ENCODE data around the gene NEB. TPM values are rescaled to one million over a fixed set of nuclear protein-coding genes. Genes with fewer than 3 reads are reported as not detected.
A peak's percentile ranks its signal among the peaks of the same experiment; 100 is the strongest.
"Not testable (repeated sequence)": the region's sequence is repeated elsewhere in the genome, so short reads cannot be mapped to it uniquely, and the experiment has no call there.

Gene NEB
- polyA plus RNA-seq, 1 donor from 2014 or later, result 1.4 TPM

GRCh38 chr2:151665959-151666358 is 68.3 kb downstream of the NEB start:
- peaks cover 4% of the 10 kb centered on the region for H3K36me3 Mint-ChIP-seq
- H3K4me3 Mint-ChIP-seq, result no peak overlapping the region
- no peaks in the 10 kb centered on the region for H3K9me3 Mint-ChIP-seq
- H3K27me3 Mint-ChIP-seq, result no peaks in the 10 kb centered on the region
- H3K27ac Mint-ChIP-seq, result no peak overlapping the region
- H3K4me1 Mint-ChIP-seq, result peaks cover 17 to 20% (median 19%) of the 10 kb centered on the region in 3 donors

- no peaks in the 10 kb centered on the region for H3K27me3 Mint-ChIP-seq
- H3K9me3 Mint-ChIP-seq, result no peaks in the 10 kb centered on the region
- H3K4me1 Mint-ChIP-seq, result peaks cover 7 to 14% (median 13%) of the 10 kb centered on the region in 3 donors
- peak overlapping the region in 1 of 3 donors; percentile 19 for H3K27ac Mint-ChIP-seq
- H3K36me3 Mint-ChIP-seq, result peaks cover 4% of the 10 kb centered on the region
- peak overlapping the region in 1 of 4 donors; percentile 50 for H3K4me3 Mint-ChIP-seq
Observed at GRCh38 chr2:151664520-151664919, 69.8 kb downstream of the NEB start.

DNA sequence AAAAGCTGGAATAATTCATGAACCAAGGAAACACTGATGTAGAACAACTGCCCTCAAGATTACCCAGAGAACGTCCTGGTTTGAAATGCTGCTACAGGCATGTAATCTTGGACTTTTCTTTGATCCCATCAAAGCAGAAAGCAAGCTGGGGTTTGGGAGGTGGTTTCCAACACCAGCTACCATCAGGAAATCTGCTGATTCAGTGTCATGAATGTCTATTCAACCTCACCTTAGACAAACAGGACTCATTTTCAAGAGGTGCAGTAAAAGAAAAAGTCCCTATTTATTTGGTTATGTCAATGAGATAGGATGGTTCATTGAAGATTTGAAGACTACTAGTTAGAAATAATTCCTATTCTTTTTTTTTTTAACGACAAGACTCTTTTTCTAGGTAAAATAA is 72.7 kb downstream of the NEB start:
- Mint-ChIP-seq H3K36me3 (peaks cover 5% of the 10 kb centered on the region), H3K27ac (peak overlapping the region in 1 of 3 donors; percentile 29), H3K9me3 (no peaks in the 10 kb centered on the region), H3K4me3 (no peak overlapping the region), H3K4me1 (peaks cover 7 to 13% (median 10%) of the 10 kb centered on the region in 3 donors), H3K27me3 (no peaks in the 10 kb centered on the region)

DNA sequence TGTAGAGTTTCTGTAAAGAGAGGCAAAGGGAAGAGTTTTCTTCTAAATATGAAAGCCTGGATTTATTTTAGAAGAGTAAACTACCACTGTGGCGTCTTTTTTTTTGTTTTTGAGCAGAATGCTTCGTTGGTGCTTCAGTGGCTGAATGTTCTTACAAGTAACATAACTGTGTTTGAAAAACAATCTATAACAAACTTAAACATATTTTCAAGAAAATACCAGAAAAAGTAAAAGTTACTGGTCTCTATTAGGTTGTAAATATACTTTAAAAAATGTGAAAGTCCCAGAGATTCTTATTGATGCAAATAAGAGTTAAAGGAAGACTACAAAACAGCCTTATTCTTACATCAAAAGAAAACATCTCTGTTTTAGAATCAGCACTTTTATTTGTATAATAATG is 76.2 kb downstream of the NEB start:
- H3K4me3 Mint-ChIP-seq, result no peak overlapping the region
- no peak overlapping the region for H3K27ac Mint-ChIP-seq
- peaks cover 0 to 2% (median 0%) of the 10 kb centered on the region in 3 donors for H3K4me1 Mint-ChIP-seq
- no peaks in the 10 kb centered on the region for H3K27me3 Mint-ChIP-seq
- H3K36me3 Mint-ChIP-seq, result peaks cover 5% of the 10 kb centered on the region
- no peaks in the 10 kb centered on the region for H3K9me3 Mint-ChIP-seq

DNA sequence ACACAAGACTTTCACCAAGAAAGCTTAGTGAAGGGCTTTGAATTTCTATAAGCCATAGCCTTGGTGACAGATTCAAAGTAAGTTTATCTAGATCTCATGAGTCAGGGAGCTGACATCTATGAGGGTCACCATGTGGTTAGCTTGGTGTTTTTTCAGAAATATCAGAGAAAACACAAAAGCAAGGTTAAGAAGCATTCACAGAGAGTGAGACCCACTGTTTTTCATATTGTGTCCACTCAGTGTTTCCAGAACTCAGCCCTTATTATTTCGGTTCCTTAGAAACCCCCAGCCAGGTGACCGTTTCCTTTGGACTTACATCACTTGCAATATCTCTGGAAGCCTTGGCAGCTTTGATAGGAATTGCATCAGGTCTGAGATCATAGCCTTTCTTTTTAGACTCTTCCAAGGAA is 76.6 kb downstream of the NEB start:
- Mint-ChIP-seq H3K36me3 (peaks cover 4% of the 10 kb centered on the region), H3K27me3 (no peaks in the 10 kb centered on the region)

DNA sequence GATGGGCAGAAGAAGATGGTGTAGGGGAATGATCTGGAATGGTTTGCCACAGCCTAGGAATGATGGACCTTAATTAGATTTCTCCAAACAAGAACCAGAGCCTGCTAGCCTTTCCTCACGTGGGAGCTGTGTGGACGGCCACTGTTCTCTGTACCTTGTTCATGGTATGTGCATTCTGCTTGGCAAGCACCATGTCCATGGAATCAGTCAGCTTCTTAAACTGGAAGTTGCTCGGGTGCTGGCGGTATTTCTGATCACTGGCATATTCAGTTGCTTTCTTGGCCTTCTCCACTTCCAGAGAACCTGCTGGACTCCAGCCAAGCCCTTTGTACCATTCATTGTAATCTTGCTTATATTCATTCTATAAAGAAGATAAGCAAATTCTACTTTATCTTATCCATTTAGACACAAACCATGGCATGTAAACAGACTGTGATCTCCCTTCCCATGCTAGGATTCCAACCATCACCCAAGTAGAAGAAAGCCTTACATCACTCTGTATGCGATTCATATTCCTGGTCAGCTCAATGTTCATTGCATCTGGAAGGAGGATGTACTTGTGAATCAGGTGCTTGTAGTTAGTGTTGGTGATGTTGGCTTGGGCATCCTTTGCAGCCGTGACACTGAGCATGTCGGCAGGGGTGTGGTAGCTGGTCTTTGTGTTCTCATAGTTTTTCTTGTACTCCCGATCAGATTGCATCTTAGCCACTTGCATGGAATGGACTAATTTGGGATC is 78.4 kb downstream of the NEB start:
- Mint-ChIP-seq H3K4me1 (no peaks in the 10 kb centered on the region), H3K9me3 (peaks cover 0 to 2% (median 0%) of the 10 kb centered on the region in 3 donors), H3K36me3 (peaks cover 3% of the 10 kb centered on the region), H3K27ac (peak overlapping the region in 1 of 3 donors; percentile 6), H3K4me3 (no peak overlapping the region), H3K27me3 (no peaks in the 10 kb centered on the region)

More for the DNA sequence above, 76.6 kb downstream of the NEB start:
- Mint-ChIP-seq H3K4me3 (no peak overlapping the region), H3K27ac (no peak overlapping the region), H3K4me1 (peaks cover 0 to 2% (median 0%) of the 10 kb centered on the region in 3 donors), H3K9me3 (no peaks in the 10 kb centered on the region)

DNA sequence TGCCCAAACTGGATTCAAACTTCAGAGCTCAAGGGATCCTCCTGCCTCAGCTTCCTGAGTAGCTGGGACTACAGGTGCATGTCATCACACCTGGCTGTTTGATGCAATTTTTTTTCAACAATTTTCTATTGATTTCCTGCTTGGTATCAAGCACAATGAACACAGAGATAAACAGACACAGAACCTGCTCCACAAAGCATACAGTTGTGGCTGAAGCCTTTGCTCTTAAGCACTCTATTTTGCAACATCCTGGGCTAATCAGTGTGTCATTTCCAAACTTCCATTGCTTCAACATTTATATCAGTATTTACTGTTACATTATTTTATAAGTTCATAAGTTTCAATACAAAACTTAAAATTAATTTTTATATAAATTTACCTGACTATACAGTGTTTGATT is 79.4 kb downstream of the NEB start:
- H3K27me3 Mint-ChIP-seq, result no peaks in the 10 kb centered on the region
- H3K9me3 Mint-ChIP-seq, result peaks cover 0 to 2% (median 0%) of the 10 kb centered on the region in 3 donors
- H3K27ac Mint-ChIP-seq, result no peak overlapping the region
- peaks cover 3% of the 10 kb centered on the region for H3K36me3 Mint-ChIP-seq
- H3K4me3 Mint-ChIP-seq, result no peak overlapping the region
- no peaks in the 10 kb centered on the region for H3K4me1 Mint-ChIP-seq

DNA sequence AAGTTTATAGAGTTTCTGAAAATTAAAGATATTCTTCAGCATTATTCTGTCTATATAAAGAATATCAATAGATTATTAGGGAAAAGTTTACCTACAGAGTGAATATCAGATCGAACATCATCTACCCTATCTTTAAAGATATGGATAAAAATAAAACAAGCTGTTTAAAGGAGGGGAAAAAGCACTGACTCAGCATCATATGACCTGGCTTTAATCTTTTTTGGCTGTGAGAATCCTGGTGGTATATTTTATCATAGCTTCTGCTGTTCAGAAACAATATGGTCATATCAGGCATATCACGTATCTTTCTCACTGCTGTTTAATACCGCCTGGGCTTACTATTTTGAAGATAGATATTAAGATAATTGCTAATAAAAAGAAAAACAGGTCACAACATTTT is 80.2 kb downstream of the NEB start:
- no peak overlapping the region for H3K27ac Mint-ChIP-seq
- peaks cover 3% of the 10 kb centered on the region for H3K36me3 Mint-ChIP-seq
- peaks cover 0 to 2% (median 0%) of the 10 kb centered on the region in 3 donors for H3K9me3 Mint-ChIP-seq
- no peak overlapping the region for H3K4me3 Mint-ChIP-seq
- H3K27me3 Mint-ChIP-seq, result no peaks in the 10 kb centered on the region
- H3K4me1 Mint-ChIP-seq, result no peaks in the 10 kb centered on the region

- Mint-ChIP-seq H3K27me3 (no peaks in the 10 kb centered on the region), H3K4me3 (no peak overlapping the region), H3K4me1 (no peaks in the 10 kb centered on the region), H3K36me3 (peaks cover 4% of the 10 kb centered on the region), H3K9me3 (peaks cover 0 to 5% (median 4%) of the 10 kb centered on the region in 3 donors), H3K27ac (no peak overlapping the region)
Observed at GRCh38 chr2:151651274-151651673, 83.0 kb downstream of the NEB start.

DNA sequence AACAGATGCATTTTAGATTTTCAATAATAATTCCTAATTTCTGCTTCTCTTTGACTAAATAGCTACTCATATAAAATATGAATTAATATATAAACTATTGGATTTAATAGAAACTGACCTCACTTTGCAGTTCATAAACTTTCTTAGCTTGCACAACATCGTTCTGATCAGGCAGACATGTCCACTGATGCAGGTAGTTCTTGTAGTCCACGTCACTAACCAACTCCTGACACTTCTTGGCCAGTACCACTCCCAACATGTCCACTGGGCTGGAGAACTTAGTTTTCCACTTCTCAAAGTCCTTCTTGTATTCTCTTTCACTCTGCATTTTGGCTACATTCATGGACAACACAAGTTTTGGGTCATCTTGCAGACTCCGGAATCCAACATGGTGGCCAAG is 83.8 kb downstream of the NEB start:
- Mint-ChIP-seq H3K4me1 (no peaks in the 10 kb centered on the region), H3K9me3 (peaks cover 0 to 5% (median 4%) of the 10 kb centered on the region in 3 donors), H3K4me3 (no peak overlapping the region), H3K27ac (no peak overlapping the region), H3K27me3 (no peaks in the 10 kb centered on the region), H3K36me3 (peaks cover 4% of the 10 kb centered on the region)

DNA sequence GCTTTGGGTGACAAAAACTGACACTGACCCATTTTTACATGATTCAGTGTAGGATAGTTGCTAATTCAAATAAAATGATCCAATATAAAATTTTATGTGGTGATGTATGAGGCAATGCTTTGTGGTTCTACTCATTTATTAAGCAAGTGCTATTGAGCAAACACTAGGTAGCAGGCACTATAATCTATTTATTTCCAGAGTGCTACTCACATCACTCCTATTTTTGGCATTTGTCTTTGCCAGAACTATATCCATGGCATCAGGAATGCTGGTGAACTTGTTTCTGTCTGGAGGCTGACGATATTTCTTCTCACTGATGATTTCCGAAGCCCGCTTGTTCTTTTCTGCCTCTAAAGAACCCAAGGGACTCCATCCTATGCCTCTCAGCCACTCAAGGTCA is 84.3 kb downstream of the NEB start:
- no peaks in the 10 kb centered on the region for H3K27me3 Mint-ChIP-seq
- H3K4me3 Mint-ChIP-seq, result no peak overlapping the region
- H3K36me3 Mint-ChIP-seq, result peaks cover 4% of the 10 kb centered on the region
- H3K27ac Mint-ChIP-seq, result no peak overlapping the region
- H3K4me1 Mint-ChIP-seq, result no peaks in the 10 kb centered on the region
- peaks cover 0 to 5% (median 4%) of the 10 kb centered on the region in 3 donors for H3K9me3 Mint-ChIP-seq

DNA sequence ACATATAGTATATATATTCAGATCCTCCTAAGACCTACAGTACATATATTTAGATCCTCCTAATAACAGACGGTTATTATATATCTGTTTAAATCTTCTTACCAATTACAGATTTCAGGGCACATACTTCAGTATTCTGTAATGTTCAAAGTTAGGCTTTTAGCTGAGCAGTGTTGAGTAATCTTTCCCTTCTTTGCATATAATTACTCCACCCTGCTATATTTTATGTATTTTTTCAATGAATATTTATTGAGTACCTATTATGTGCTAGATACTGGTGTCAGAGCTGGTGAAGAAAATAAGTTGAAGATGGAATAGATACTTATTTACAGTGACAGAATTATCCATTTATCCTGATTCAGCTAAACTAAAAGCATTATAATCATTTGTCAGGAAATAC is 84.9 kb downstream of the NEB start:
- no peak overlapping the region for H3K27ac Mint-ChIP-seq

GRCh38 chr2:151646512-151646911 is 87.8 kb downstream of the NEB start:
- H3K4me3 Mint-ChIP-seq, H3K4me1 Mint-ChIP-seq, H3K36me3 Mint-ChIP-seq, H3K27me3 Mint-ChIP-seq, H3K9me3 Mint-ChIP-seq, H3K27ac Mint-ChIP-seq: not testable (repeated sequence)

More for the DNA sequence above, 84.9 kb downstream of the NEB start:
- peaks cover 0 to 5% (median 4%) of the 10 kb centered on the region in 3 donors for H3K9me3 Mint-ChIP-seq
- no peaks in the 10 kb centered on the region for H3K27me3 Mint-ChIP-seq
- no peak overlapping the region for H3K4me3 Mint-ChIP-seq
- H3K4me1 Mint-ChIP-seq, result no peaks in the 10 kb centered on the region
- H3K36me3 Mint-ChIP-seq, result peaks cover 4% of the 10 kb centered on the region

DNA sequence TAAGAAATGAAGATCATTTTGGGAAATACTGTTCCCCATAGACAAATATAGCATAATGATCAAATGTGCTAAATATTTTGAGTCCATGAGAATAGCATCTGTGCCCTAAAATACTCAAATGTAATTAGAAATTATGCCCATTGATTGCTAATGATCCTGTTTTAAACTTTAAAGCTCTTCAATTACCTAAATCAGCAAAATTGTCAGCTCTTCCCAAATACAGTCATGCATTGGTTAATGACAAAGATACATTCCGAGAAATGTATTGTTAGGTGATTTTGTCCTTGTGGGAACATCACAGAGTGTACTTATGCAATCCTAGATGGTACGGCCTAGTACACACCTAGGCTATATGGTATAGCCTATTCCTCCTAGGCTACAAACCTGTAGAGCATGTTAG is 89.7 kb downstream of the NEB start:
- no peak overlapping the region for H3K27ac Mint-ChIP-seq
- H3K9me3 Mint-ChIP-seq, result peaks cover 0 to 4% (median 3%) of the 10 kb centered on the region in 3 donors
- H3K4me3 Mint-ChIP-seq, result no peak overlapping the region
- no peaks in the 10 kb centered on the region for H3K27me3 Mint-ChIP-seq
- H3K4me1 Mint-ChIP-seq, result peaks cover 0 to 4% (median 0%) of the 10 kb centered on the region in 3 donors
- peaks cover 4% of the 10 kb centered on the region for H3K36me3 Mint-ChIP-seq

DNA sequence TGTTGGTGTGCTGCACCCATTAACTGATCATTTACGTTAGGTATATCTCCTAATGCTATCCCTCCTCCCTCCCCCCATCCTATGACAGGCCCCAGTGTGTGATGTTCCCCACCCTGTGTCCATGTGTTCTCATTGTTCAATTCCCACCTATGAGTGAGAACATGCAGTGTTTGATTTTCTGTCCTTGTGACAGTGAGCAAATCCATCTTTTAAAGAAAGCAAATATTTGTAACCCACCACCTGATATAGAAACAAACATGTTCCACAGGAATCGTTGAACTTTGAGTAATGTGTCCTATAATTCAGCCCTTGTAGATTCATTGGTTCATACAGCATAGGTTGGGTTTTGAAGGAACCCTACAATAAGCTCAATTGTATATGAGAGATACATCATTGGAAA is 92.4 kb downstream of the NEB start:
- H3K27ac Mint-ChIP-seq, H3K9me3 Mint-ChIP-seq, H3K27me3 Mint-ChIP-seq, H3K4me3 Mint-ChIP-seq, H3K36me3 Mint-ChIP-seq: not testable (repeated sequence)
- peaks cover 18 to 23% (median 20%) of the 10 kb centered on the region in 3 donors for H3K4me1 Mint-ChIP-seq

DNA sequence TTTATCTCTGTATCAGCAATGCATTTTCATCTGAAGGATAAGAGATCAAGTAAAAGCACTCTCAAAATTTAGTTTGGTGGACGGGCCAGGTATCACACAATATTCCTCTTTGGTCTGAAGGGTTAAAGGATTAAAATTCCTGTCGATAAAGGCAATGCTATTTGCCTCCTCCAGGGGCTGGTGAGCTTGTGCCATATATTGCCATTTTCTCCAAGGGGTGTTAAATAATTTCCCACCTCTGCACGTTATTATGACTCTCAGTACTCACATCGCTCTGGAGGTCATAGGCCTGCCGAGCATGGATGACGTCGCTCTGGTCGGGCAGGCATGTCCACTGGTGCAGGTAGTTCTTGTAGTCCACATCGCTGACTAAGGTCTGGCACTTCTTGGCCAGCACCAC is 94.2 kb downstream of the NEB start:
- no peaks in the 10 kb centered on the region for H3K27me3 Mint-ChIP-seq
- no peaks in the 10 kb centered on the region for H3K36me3 Mint-ChIP-seq
- H3K4me1 Mint-ChIP-seq, result peaks cover 21 to 30% (median 24%) of the 10 kb centered on the region in 3 donors
- H3K27ac Mint-ChIP-seq, result no peak overlapping the region
- no peak overlapping the region for H3K4me3 Mint-ChIP-seq
- peaks cover 0 to 4% (median 2%) of the 10 kb centered on the region in 3 donors for H3K9me3 Mint-ChIP-seq
